Measurements from ENCODE around the gene DRC1. TPM values are rescaled to one million over a fixed set of nuclear protein-coding genes. Genes with fewer than 3 reads are reported as not detected.
"Not testable (repeated sequence)": the region's sequence is repeated elsewhere in the genome, so short reads cannot be mapped to it uniquely, and the experiment has no call there.

Gene DRC1
- total RNA-seq (under 1 TPM in 1 of 5 experiments, not detected in 4; 0.29 TPM), polyA plus RNA-seq (not detected), total RNA-seq (not detected)

DNA sequence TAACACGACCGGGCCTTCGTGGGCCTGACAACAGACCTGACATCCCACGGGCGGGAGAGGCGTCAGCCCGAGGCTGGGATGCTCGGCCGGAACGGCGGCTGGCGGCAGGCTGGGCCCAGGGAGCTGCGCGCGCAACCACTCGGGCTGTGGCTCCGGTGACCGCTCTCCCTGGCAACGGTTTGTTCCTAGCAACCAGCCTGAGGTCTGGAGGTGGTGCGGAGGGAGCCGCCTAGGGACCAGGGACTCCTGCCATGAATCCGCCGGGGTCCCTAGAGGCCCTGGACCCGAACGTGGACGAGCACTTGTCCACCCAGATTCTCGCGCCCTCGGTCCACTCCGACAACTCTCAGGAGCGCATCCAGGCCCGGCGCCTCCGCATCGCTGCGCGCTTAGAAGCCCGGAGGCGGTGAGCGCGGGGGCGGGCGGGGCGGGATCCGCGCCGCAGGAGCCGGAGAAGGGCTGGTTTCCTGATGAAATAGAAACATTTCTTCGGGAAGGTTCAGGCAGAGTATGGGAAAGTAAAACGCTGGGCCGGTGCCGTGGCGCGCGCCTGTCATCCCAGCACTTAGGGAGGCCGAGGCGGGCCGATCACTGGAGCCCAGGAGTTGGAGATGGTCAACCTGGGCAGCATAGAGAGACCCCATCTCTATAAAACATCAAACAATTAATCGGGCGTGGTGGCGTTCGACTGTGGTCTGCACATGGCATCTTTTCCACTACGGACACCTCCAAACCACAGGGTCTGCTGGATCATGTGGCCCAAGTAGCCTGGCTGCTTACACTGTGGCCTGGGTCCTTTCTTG is at the start of gene DRC1:
Gene DRC1, plus strand, starts transcription at position 182 of the 803 bp plus-strand sequence. Its CDS starts 70 bp downstream, at position 252.
- intact Hi-C loops (cut with micrococcal nuclease), result no loop called here
- no peak within 1 kb of the TSS for H3K4me3 Mint-ChIP-seq

DNA sequence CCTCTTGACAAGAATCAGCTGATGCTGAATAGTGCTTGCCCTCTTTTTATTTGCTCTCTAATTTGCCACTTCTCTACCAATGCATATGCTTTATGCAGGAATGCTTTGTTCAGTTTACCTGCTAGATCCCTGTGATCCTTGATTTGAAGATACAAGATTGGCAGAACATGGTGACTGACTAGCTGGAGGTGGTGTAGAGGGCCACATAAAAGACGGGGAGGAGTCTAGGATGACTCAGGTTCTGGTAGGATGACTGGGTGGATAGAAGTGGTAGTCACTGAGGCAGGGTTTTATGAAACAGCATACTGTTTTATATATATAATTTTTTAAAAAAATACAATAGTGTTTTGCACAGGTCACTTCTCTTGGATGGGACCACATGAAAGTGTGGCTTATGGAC is 48.8 kb upstream of the DRC1 start:
- ATAC-seq, result no peak

More for the DNA sequence above, at the start of gene DRC1:
- H3K27ac ChIP-seq (ENCODE audit: low read depth, low read length), result no peak within 1 kb of the TSS
- POLR2A ChIA-PET, result no interaction called here
- H3K36me3 ChIP-seq (ENCODE audit: control insufficient read depth in 2 of 3, insufficient read depth in 3 of 3, low read length in 3 of 3), result no peaks in the 10 kb centered on the region
- no peaks in the 10 kb centered on the region for H3K9me3 ChIP-seq (ENCODE audit: control insufficient read depth in 2 of 3, low read length in 3 of 3)
- Mint-ChIP-seq H3K36me3 (no peaks in the 10 kb centered on the region), H3K27me3 (peaks cover 0 to 10% (median 6%) of the 10 kb centered on the region in 5 donors), H3K9me3 (no peaks in the 10 kb centered on the region), H3K27ac (no peak within 1 kb of the TSS), H3K4me1 (peaks cover 1 to 14% (median 5%) of the 10 kb centered on the region in 7 donors)
- no peaks in the 10 kb centered on the region for H3K4me1 ChIP-seq (ENCODE audit: control insufficient read depth in 2 of 2, insufficient read depth in 2 of 2, low read length in 2 of 2)
- CTCF ChIA-PET, result no interaction called here
- no peak within 1 kb of the TSS for H3K4me3 ChIP-seq (ENCODE audit: low read length)
- no peaks in the 10 kb centered on the region for H3K27me3 ChIP-seq (ENCODE audit: control insufficient read depth in 2 of 2, insufficient read depth in 2 of 2, low read length in 2 of 2)
- no peak for ATAC-seq
- DNase-seq, result peak in 2 of 9 donors; percentile 15 to 57

DNA sequence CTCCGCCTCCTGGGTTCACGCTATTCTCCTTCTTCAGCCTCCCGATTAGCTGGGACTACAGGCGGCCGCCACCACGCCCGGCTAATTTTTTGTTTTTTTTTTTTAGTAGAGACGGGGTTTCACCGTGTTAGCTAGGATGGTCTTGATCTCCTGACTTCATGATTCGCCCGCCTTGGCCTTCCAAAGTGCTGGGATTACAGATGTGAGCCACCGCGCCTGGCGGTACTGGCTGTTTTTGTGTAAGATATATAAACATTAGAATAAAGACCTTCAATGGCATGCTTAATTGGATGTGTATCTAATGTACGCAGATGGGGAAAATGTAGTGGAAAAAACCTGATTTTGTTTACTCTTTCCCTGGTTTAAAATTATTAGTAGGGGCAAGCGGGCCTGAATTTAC is 47.3 kb upstream of the DRC1 start:
- H3K27me3 Mint-ChIP-seq; H3K9me3 Mint-ChIP-seq; H3K27me3 ChIP-seq (ENCODE audit: control insufficient read depth in 2 of 2, insufficient read depth in 2 of 2, low read length in 2 of 2); H3K4me1 ChIP-seq (ENCODE audit: control insufficient read depth in 2 of 2, insufficient read depth in 2 of 2, low read length in 2 of 2); DNase-seq; H3K4me3 Mint-ChIP-seq; ATAC-seq; H3K4me3 ChIP-seq (ENCODE audit: low read length); H3K36me3 ChIP-seq (ENCODE audit: control insufficient read depth in 2 of 3, insufficient read depth in 3 of 3, low read length in 3 of 3); H3K27ac Mint-ChIP-seq; H3K9me3 ChIP-seq (ENCODE audit: control insufficient read depth in 2 of 3, low read length in 3 of 3); intact Hi-C loops (cut with micrococcal nuclease); H3K27ac ChIP-seq (ENCODE audit: low read depth, low read length): not testable (repeated sequence)
- POLR2A ChIA-PET, result interaction anchor here (1.1 kb wide), 1 partner anchor 9 kb away, joined by 4 read pairs; the partner anchor contains the start of gene SELENOI
- peaks cover 0 to 19% (median 12%) of the 10 kb centered on the region in 5 donors for H3K36me3 Mint-ChIP-seq
- CTCF ChIA-PET, result interaction anchor here (0.7 kb wide), 1 partner anchor 699 kb away, joined by 3 read pairs; no protein-coding TSS in a partner anchor
- H3K4me1 Mint-ChIP-seq, result peaks cover 41 to 76% (median 63%) of the 10 kb centered on the region in 7 donors

More for the DNA sequence above, 48.8 kb upstream of the DRC1 start:
- no peak overlapping the region for H3K27ac ChIP-seq (ENCODE audit: low read depth, low read length)
- H3K9me3 ChIP-seq (ENCODE audit: control insufficient read depth in 2 of 3, low read length in 3 of 3), result no peaks in the 10 kb centered on the region
- DNase-seq, result peak in 1 of 9 donors; percentile 30
- CTCF ChIA-PET, result no interaction called here
- no peak overlapping the region for H3K4me3 ChIP-seq (ENCODE audit: low read length)
- POLR2A ChIA-PET, result interaction anchor here (0.9 kb wide), 1 partner anchor 36 kb away, joined by 4 read pairs; no protein-coding TSS in a partner anchor
- H3K4me1 ChIP-seq (ENCODE audit: control insufficient read depth in 2 of 2, insufficient read depth in 2 of 2, low read length in 2 of 2), result peaks cover 7% of the 10 kb centered on the region in 2 donors
- no peaks in the 10 kb centered on the region for H3K27me3 ChIP-seq (ENCODE audit: control insufficient read depth in 2 of 2, insufficient read depth in 2 of 2, low read length in 2 of 2)
- peak overlapping the region in 2 of 10 donors; percentile 2 to 4 for H3K4me3 Mint-ChIP-seq
- H3K36me3 Mint-ChIP-seq, result peaks cover 0 to 21% (median 16%) of the 10 kb centered on the region in 5 donors
- H3K27me3 Mint-ChIP-seq, result no peaks in the 10 kb centered on the region
- H3K27ac Mint-ChIP-seq, result peak overlapping the region in 3 of 9 donors; percentile 3 to 52 (median 7)
- intact Hi-C loops (cut with micrococcal nuclease), result no loop called here
- H3K4me1 Mint-ChIP-seq, result peaks cover 41 to 72% (median 61%) of the 10 kb centered on the region in 7 donors
- H3K36me3 ChIP-seq (ENCODE audit: control insufficient read depth in 2 of 3, insufficient read depth in 3 of 3, low read length in 3 of 3), result no peaks in the 10 kb centered on the region
- H3K9me3 Mint-ChIP-seq, result no peaks in the 10 kb centered on the region

DNA sequence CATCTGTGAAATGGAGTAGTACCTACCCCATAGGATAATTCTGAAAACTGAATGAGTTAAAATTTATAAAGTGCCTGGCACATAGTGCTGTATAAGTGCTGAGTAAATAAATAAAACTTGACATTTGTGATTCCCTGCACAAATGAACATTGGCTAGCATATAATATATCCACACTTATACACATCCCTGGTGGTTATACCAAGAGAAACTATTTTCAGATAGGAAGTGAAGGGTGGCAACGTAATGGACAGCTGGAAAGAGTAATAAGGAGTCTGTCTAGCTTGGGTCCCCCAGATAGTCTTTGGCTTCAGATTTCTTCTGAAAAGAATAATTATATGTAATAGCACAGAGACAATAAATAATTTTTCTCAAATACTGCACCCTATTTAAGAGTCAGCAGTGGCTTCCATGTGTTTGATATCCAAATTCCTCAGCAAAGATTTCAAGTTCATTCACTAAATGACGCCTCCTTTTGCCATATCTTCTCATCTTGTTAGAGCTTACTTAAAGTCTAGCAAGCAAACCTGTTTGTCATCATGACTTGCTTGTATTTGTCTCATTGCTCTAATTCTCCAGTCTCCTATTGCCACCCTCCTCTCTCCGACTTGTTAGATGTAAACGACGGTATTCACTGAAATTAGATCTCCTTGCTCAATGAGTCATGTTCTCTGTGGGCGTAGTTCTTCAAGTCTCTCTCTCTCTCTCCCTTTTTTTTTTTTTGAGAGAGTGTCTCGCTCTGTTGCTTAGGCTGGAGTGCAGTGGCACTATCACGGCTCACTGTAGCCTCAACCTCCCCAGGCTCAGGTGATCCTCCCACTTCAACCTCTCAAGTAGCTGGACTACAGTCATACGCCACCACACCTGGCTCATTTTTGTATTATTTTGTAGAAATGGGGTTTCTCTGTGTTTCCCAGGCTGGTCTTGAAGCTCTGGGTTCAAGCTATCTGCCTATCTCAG is 46.4 kb upstream of the DRC1 start:
- intact Hi-C loops (cut with micrococcal nuclease), result loop anchor here in 1 of 2 donors (1.0 kb wide), 1 partner anchor 10 kb away; no protein-coding TSS in a partner anchor
- Mint-ChIP-seq H3K27ac (peak overlapping the region in 1 of 9 donors; percentile 36), H3K4me1 (peaks cover 40 to 77% (median 67%) of the 10 kb centered on the region in 7 donors), H3K4me3 (peak overlapping the region in 1 of 10 donors; percentile 27), H3K9me3 (no peaks in the 10 kb centered on the region), H3K36me3 (peaks cover 0 to 25% (median 12%) of the 10 kb centered on the region in 5 donors), H3K27me3 (no peaks in the 10 kb centered on the region)
- Histone ChIP-seq H3K27me3 (ENCODE audit: control insufficient read depth in 2 of 2, insufficient read depth in 2 of 2, low read length in 2 of 2) (no peaks in the 10 kb centered on the region), H3K9me3 (ENCODE audit: control insufficient read depth in 2 of 3, low read length in 3 of 3) (no peaks in the 10 kb centered on the region), H3K4me3 (ENCODE audit: low read length) (no peak overlapping the region), H3K36me3 (ENCODE audit: control insufficient read depth in 2 of 3, insufficient read depth in 3 of 3, low read length in 3 of 3) (no peaks in the 10 kb centered on the region), H3K27ac (ENCODE audit: low read depth, low read length) (no peak overlapping the region), H3K4me1 (ENCODE audit: control insufficient read depth in 2 of 2, insufficient read depth in 2 of 2, low read length in 2 of 2) (no peaks in the 10 kb centered on the region)
- POLR2A ChIA-PET, result interaction anchor here (1.1 kb wide), 1 partner anchor 9 kb away, joined by 4 read pairs; the partner anchor contains the start of gene SELENOI
- ATAC-seq (no peak), DNase-seq (no peak)
- CTCF ChIA-PET, result interaction anchor here (0.7 kb wide), 1 partner anchor 1037 kb away, joined by 3 read pairs; no protein-coding TSS in a partner anchor

DNA sequence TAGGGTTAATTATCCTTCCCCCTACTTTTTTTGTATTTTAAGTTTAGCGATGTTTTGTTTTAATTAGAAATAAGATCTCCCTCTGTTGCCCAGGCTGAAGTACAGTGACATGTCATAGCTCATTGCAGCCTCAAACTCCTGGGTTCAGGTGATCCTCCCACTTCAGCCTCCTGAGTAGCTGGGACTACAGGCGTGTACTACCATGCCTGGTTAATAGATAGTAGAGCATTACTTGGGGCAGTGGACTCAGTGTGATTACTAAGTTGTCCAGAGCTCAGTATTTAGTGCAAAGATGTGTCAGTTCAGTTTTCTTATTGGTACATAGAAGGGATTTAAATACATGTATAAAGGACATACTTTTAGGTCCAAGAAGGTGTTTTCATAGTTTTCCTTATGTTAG is 45.6 kb upstream of the DRC1 start:
- H3K9me3 ChIP-seq (ENCODE audit: control insufficient read depth in 2 of 3, low read length in 3 of 3), result no peaks in the 10 kb centered on the region
- Mint-ChIP-seq H3K4me3 (no peak overlapping the region), H3K27ac (peak overlapping the region in 1 of 9 donors; percentile 37), H3K36me3 (peaks cover 0 to 31% (median 12%) of the 10 kb centered on the region in 5 donors), H3K27me3 (no peaks in the 10 kb centered on the region), H3K4me1 (peaks cover 38 to 76% (median 69%) of the 10 kb centered on the region in 7 donors), H3K9me3 (no peaks in the 10 kb centered on the region)
- no peaks in the 10 kb centered on the region for H3K4me1 ChIP-seq (ENCODE audit: control insufficient read depth in 2 of 2, insufficient read depth in 2 of 2, low read length in 2 of 2)
- CTCF ChIA-PET, result no interaction called here
- H3K27ac ChIP-seq (ENCODE audit: low read depth, low read length), result no peak overlapping the region
- POLR2A ChIA-PET, result interaction anchor here (1.2 kb wide), 1 partner anchor 10 kb away, joined by 4 read pairs; the partner anchor contains the start of genes ADGRF3 and SELENOI
- intact Hi-C loops (cut with micrococcal nuclease), result no loop called here
- no peaks in the 10 kb centered on the region for H3K36me3 ChIP-seq (ENCODE audit: control insufficient read depth in 2 of 3, insufficient read depth in 3 of 3, low read length in 3 of 3)
- H3K27me3 ChIP-seq (ENCODE audit: control insufficient read depth in 2 of 2, insufficient read depth in 2 of 2, low read length in 2 of 2), result no peaks in the 10 kb centered on the region
- DNase-seq (no peak), ATAC-seq (no peak)
- no peak overlapping the region for H3K4me3 ChIP-seq (ENCODE audit: low read length)

DNA sequence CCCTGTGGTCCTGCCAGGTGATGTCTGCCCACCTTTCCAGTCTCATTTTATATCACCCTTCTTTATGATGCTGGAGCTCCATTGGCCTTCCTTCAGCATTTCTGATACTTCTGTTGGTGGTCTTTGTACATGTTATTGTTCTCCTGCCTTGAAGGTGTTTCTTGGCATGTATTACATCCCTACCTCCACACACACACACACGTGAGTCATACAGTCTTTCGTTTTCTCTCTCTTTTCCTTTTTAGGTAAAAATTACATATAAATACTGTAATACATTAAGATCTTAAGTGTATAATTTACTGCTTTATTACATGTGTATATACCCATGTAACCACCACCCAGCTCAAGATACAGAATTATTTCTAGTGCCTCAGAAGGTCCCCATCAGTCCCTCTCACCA is 44.9 kb upstream of the DRC1 start:
- Mint-ChIP-seq H3K4me1 (peaks cover 36 to 73% (median 64%) of the 10 kb centered on the region in 7 donors), H3K27me3 (no peaks in the 10 kb centered on the region), H3K36me3 (peaks cover 0 to 36% (median 12%) of the 10 kb centered on the region in 5 donors), H3K27ac (peak overlapping the region in 3 of 9 donors; percentile 37 to 56 (median 50)), H3K9me3 (no peaks in the 10 kb centered on the region), H3K4me3 (no peak overlapping the region)
- Histone ChIP-seq H3K4me3 (ENCODE audit: low read length) (no peak overlapping the region), H3K9me3 (ENCODE audit: control insufficient read depth in 2 of 3, low read length in 3 of 3) (no peaks in the 10 kb centered on the region), H3K27ac (ENCODE audit: low read depth, low read length) (no peak overlapping the region), H3K4me1 (ENCODE audit: control insufficient read depth in 2 of 2, insufficient read depth in 2 of 2, low read length in 2 of 2) (no peaks in the 10 kb centered on the region), H3K36me3 (ENCODE audit: control insufficient read depth in 2 of 3, insufficient read depth in 3 of 3, low read length in 3 of 3) (peaks cover 0 to under 1% (median 0%) of the 10 kb centered on the region in 3 experiments), H3K27me3 (ENCODE audit: control insufficient read depth in 2 of 2, insufficient read depth in 2 of 2, low read length in 2 of 2) (no peaks in the 10 kb centered on the region)
- no peak for ATAC-seq
- CTCF ChIA-PET, result no interaction called here
- POLR2A ChIA-PET, result interaction anchor here (1.2 kb wide), 1 partner anchor 10 kb away, joined by 4 read pairs; the partner anchor contains the start of genes ADGRF3 and SELENOI
- DNase-seq, result no peak
- intact Hi-C loops (cut with micrococcal nuclease), result no loop called here
